Right forelimb (tissue), 1 donor: Measurements from ENCODE around the gene SYNPO2L.
"Not testable (repeated sequence)": the region's sequence is repeated elsewhere in the genome, so short reads cannot be mapped to it uniquely, and the experiment has no call there.

Experiments
- DNase-seq: peaks from one replicate; pipeline ENCODE4 v3.0.0-alpha.2; 2018

SYNPO2L gene

GRCh38 chr10:73620974-73621373 lies 34.9 kb downstream of the SYNPO2L start:
- not testable (repeated sequence) for DNase-seq

- DNase-seq, result not testable (repeated sequence)
Measured at GRCh38 chr10:73617143-73617542, 38.7 kb downstream of the SYNPO2L start.

GRCh38 chr10:73614720-73615119 lies 41.1 kb downstream of the SYNPO2L start:
- no peak for DNase-seq

GRCh38 chr10:73609116-73609515 lies 46.7 kb downstream of the SYNPO2L start:
- no peak for DNase-seq

- no peak for DNase-seq
Measured at GRCh38 chr10:73601486-73601921, 54.3 kb downstream of the SYNPO2L start.

GRCh38 chr10:73597346-73597745 lies 58.5 kb downstream of the SYNPO2L start:
- no peak for DNase-seq
